Measurements from ENCODE around the gene FIP1L1.

The FIP1L1 gene

DNA sequence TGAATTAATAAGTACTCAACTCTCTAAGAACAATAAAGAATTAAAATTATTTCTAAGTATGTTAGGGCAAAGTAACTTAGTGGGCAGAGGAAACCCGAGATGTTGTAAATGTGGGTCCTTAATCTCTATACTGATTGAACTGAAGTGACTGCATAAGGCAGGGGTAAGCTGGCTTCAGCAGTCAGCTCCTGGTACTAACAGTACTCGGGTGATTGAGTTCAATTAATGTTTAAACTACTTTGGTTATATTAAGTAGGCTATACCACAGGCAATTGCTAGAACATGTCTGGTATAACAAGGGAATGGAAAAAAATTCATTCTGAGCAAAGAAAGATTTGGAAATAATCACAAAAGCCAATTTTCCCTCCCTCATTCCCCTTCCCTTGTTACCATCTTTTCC, 123.1 kb downstream of the FIP1L1 start:
- TF ChIP-seq CTCF (conservative IDR thresholded peaks at IDR 0.05; ENCODE audit: low read depth, low read length): no peak
- no peak overlapping the region for H3K4me3 ChIP-seq (ENCODE audit: low read length)
- DNase-seq (ENCODE audit: low read depth): peak; percentile 82

- no peak for DNase-seq (ENCODE audit: low read depth)
- no peak for TF ChIP-seq CTCF (conservative IDR thresholded peaks at IDR 0.05; ENCODE audit: low read depth, low read length)
- H3K4me3 ChIP-seq (ENCODE audit: low read length): no peak overlapping the region
Observed at GRCh38 chr4:53501561-53501960, 124.1 kb downstream of the FIP1L1 start.

DNA sequence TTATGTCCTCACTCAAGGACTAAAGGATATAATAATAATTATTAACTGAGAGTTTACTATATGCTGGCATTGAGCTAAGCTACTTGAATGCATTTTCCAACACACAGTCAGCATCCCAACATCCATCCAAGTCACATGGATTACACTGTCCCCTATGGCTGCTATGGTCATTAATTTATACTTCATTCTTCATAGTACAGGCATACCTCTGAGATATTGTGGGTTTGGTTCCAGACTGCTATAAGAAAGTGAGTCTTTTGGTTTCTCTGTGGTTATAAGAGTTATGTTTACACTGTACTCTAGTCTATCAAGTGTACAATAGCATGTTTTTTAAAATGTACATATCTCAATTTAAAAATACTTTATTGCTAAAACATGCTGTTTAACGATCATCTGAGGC, 124.7 kb downstream of the FIP1L1 start:
- DNase-seq (ENCODE audit: low read depth): no peak
- TF ChIP-seq CTCF (conservative IDR thresholded peaks at IDR 0.05; ENCODE audit: low read depth, low read length): no peak

GRCh38 chr4:53505947-53506346, 128.5 kb downstream of the FIP1L1 start:
- TF ChIP-seq CTCF (conservative IDR thresholded peaks at IDR 0.05; ENCODE audit: low read depth, low read length): no peak
- DNase-seq (ENCODE audit: low read depth): no peak

More for the DNA sequence above, 124.7 kb downstream of the FIP1L1 start:
- no peak overlapping the region for H3K4me3 ChIP-seq (ENCODE audit: low read length)

DNA sequence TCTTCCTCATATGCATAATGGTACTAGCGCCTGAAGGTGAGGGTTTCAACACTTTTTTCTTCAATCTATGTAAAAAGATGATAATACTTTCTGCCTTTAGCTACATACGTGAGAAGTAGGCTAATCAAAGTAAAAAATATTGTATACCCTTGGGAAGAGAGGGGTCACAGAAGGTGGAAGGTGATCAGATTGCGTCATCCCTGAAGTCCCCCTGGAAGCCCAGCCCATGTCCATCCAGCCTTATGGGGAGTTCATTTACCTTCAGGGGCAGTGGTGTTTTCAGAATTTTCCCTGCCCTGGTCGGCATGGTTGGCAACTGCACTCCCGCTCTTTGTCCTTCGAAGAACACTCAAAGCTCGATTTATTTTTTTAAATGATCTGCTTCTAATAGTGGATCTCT, 129.6 kb downstream of the FIP1L1 start:
- no peak for TF ChIP-seq CTCF (conservative IDR thresholded peaks at IDR 0.05; ENCODE audit: low read depth, low read length)
- DNase-seq (ENCODE audit: low read depth): no peak
- H3K4me3 ChIP-seq (ENCODE audit: low read length): no peak overlapping the region

More at GRCh38 chr4:53505947-53506346, 128.5 kb downstream of the FIP1L1 start:
- H3K4me3 ChIP-seq (ENCODE audit: low read length): no peak overlapping the region

DNA sequence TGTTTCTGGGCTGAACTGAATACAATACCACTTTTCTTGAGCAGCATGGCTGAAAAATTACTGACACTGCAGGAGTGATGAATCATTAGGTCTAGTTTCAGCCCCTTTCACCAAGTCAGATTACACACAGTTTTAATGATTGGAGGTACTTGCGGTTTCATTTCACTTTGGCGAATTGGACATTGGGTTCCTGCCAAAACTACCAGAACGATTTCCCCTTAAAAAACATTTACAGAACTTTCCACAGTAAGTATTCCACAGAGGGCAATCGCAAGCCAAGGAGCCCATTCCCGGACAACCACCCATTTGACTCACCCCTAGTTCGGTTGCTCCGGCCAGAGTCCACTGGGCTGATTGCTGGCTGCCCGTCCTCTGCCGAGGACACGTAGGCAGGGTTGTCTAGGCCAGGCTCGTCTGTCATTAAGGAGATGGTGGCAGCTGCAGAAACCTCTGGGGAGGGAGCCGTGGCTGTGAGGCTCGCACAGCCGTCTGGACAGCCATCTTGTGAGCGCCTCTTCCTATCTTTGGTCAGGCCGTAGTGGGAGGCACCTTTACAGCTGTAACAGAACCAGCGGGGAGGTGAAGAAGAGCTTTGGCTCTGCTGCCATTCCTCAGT, 130.3 kb downstream of the FIP1L1 start:
- H3K4me3 ChIP-seq (ENCODE audit: low read length): no peak overlapping the region
- DNase-seq (ENCODE audit: low read depth): no peak
- TF ChIP-seq CTCF (conservative IDR thresholded peaks at IDR 0.05; ENCODE audit: low read depth, low read length): no peak

DNA sequence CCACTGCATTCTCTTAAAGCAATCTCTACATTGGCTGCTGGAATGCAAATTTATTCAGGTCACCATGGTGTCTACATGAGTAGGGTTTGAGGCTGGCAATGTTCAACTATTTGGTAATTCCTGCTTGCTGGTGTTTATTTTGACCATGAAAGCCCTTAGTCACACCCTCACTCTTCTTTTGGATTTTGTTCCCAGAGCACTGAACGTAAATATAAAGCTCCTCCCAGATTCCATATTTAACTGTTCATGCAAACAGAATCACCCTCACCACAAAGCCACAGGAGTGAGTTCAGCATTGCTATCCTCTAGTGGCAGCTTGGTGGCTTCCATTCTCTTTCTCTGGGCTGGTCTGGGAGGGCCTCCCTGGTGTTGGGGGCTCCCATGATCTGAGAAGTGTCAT, 131.0 kb downstream of the FIP1L1 start:
- H3K4me3 ChIP-seq (ENCODE audit: low read length): no peak overlapping the region
- DNase-seq (ENCODE audit: low read depth): no peak
- no peak for TF ChIP-seq CTCF (conservative IDR thresholded peaks at IDR 0.05; ENCODE audit: low read depth, low read length)

Measured in retinal pigment epithelial cell (primary cell).